Heart right ventricle (tissue), 16 donors: Measurements from ENCODE around the gene NSFL1C. TPM values are rescaled to one million over a fixed set of nuclear protein-coding genes. Genes with fewer than 3 reads are reported as not detected.

Experiments
- ATAC-seq, 8 donors: fragments of 200-7000 bp; cut with Tn5 transposase; one replicate each; pipeline ENCODE4 v1.9.1; 2020; ENCODE audit warnings: mild to moderate bottlenecking in 8 of 8, moderate library complexity in 8 of 8, moderate number of reproducible peaks in 1 of 8
- DNase-seq, 2 donors: peaks; one replicate each; pipeline ENCODE4 v3.0.0-alpha.2; 2020
- H3K27ac ChIP-seq, 10 donors: fragments of 200-600 bp; sonication (generic) in 2 of 10; one replicate each; pipeline versions ENCODE4 v1.5.0 to v1.8.0; 2020 to 2022; ENCODE audit warnings: mild to moderate bottlenecking in 3 of 10
- H3K27me3 ChIP-seq, 7 donors: fragments of 200-600 bp; one replicate each; pipeline ENCODE4 v1.8.0; 2021 to 2022; ENCODE audit warnings: mild to moderate bottlenecking in 2 of 7
- H3K36me3 ChIP-seq, 9 donors: fragments of 200-600 bp; sonication (generic) in 1 of 9; one replicate each; pipeline versions ENCODE4 v1.5.0 to v1.8.0; 2020 to 2022; ENCODE audit warnings: mild to moderate bottlenecking in 2 of 9
- H3K4me1 ChIP-seq, 9 donors: fragments of 200-600 bp; sonication (generic) in 1 of 9; one replicate each; pipeline versions ENCODE4 v1.5.0 to v1.8.0; 2020 to 2022; ENCODE audit warnings: mild to moderate bottlenecking in 4 of 9
- H3K4me3 ChIP-seq, 10 donors: fragments of 200-600 bp; sonication (generic) in 2 of 10; one replicate each; pipeline versions ENCODE4 v1.5.0 to v1.8.0; 2020 to 2022; ENCODE audit warnings: mild to moderate bottlenecking in 7 of 10, moderate library complexity in 2 of 10
- H3K9me3 ChIP-seq, 11 donors: fragments of 200-600 bp in 10 of 11; sonication (generic) in 2 of 11; one replicate each; pipeline versions ENCODE4 v1.5.0 to v1.8.0; 2013 to 2022; ENCODE audit warnings: mild to moderate bottlenecking in 2 of 11, control low read depth in 1 of 11, moderate library complexity in 1 of 11
- CTCF ChIP-seq, 9 donors: fragments of 200-600 bp; sonication (generic) in 2 of 9; IDR thresholded peaks; one replicate each; pipeline versions ENCODE4 v1.5.0 to v1.8.0; 2021 to 2022; ENCODE audit warnings: antibody characterized with exemption in 9 of 9, mild to moderate bottlenecking in 5 of 9, moderate library complexity in 1 of 9
- WGBS, 2 donors: extraction: QIAGEN DNeasy Blood & Tissue Kit; methylation state at CpG; one replicate each; pipeline ENCODE4 v1.1.7; 2013; ENCODE audit warnings: inconsistent platforms in 1 of 2; 5-methylcytosine and 5-hydroxymethylcytosine counted together
- intact Hi-C, 10 donors: fragments of 100-400 bp; cut with DNase I; formaldehyde crosslinking; loops; one replicate each; pipeline versions ENCODE4 v1.11.1 to v1.14.2; 2022
- polyA plus RNA-seq, 2 donors: library from polyadenylated mRNA; stranded (reverse); fragments of 200-250 nt; gene quantifications; one replicate each; pipeline ENCODE4 v1.2.3, GENCODE V29; 2013
- total RNA-seq, 10 donors: library from RNA; stranded (reverse); fragmentation: NEBNext Ultra II Directional in 3 of 10; extraction: Animal tissue kit (Norgen Biotek cat#: 25700) in 3 of 10; gene quantifications; one replicate each; pipeline versions ENCODE4 v1.2.1 to v1.2.4, GENCODE V29; 2021 to 2023
- donor health status: Arrhythmogenic right ventricular cardiomyopathy.
- donor health status: ischemic (EF 13 %, LVEDD 7.1; RV severe dilation, severe dysfunction).
- donor health status: healthy with polysubstance abuse.
- donor health status: DM: no; HTN: yes; CAD: no.
- donor health status: DM: no; HTN: no; CAD: no.
- donor health status: ischemic (EF 25% LVEDD 6.9; RV normal size, moderate dysfunction).
- donor health status: ischemic (EF 25% LVEDD 5.7; RV mildly dilated, moderate dysfunction).
- donor health status: healthy.
- donor health status: DM: yes; HTN: yes; CAD: no.
- donor health status: Ischemic cardiomyopathy.
- donor health status: ischemic (EF 35%, LVEDD 5.7; RV mildly dilated, moderate dysfunction).
- donor health status: nonischemic (EF 11% LVEDD 7.7; RV severe dilation, severe dysfunction).
- donor health status: DM: yes; HTN: yes; CAD: no.
- donor health status: PGD.
- donor health status: ischemic (EF 29% LVEDD 5.4; RV normal size, mild dysfunction).
- donor health status: nonischemic (EF 23%, LVEDD 6.1; RV moderate dilation, normal function).

Gene NSFL1C
- total and polyA plus RNA-seq, 12 donors: 39.4 to 75.6 (median 62.7) TPM

GRCh38 chr20:1490643-1491195 is 24.1 kb upstream of the NSFL1C start:
- DNase-seq (no peak), ATAC-seq (peak in 4 of 8 donors; percentile 13 to 30 (median 20))
- H3K9me3 ChIP-seq: peaks cover 0 to 3% (median 0%) of the 10 kb centered on the region in 11 donors
- peaks cover 0 to 2% (median 0%) of the 10 kb centered on the region in 7 donors for H3K27me3 ChIP-seq
- peaks cover 0 to 63% (median 6%) of the 10 kb centered on the region in 9 donors for H3K4me1 ChIP-seq
- peak overlapping the region in 8 of 10 donors; percentile 22 to 92 (median 62) for H3K27ac ChIP-seq
- H3K4me3 ChIP-seq: peak overlapping the region in 8 of 10 donors; percentile 8 to 55 (median 20)
- intact Hi-C loops: no loop called here
- WGBS, 2 donors: 74 to 78% methylated on average over 9 of the region's 9 CpGs
- TF ChIP-seq CTCF (IDR thresholded peaks at IDR 0.05): no peak
- H3K36me3 ChIP-seq: no peaks in the 10 kb centered on the region

- WGBS, 2 donors: 74 to 83% methylated on average over 6 of the region's 6 CpGs
- intact Hi-C loops: no loop called here
- ATAC-seq: peak in 5 of 8 donors; percentile 22 to 76 (median 58)
- Histone ChIP-seq H3K36me3 (no peaks in the 10 kb centered on the region), H3K4me3 (peak overlapping the region in 6 of 10 donors; percentile 8 to 55 (median 22)), H3K27ac (peak overlapping the region in 5 of 10 donors; percentile 39 to 92 (median 65)), H3K4me1 (peaks cover 0 to 66% (median 6%) of the 10 kb centered on the region in 9 donors), H3K9me3 (peaks cover 0 to 3% (median 0%) of the 10 kb centered on the region in 11 donors), H3K27me3 (peaks cover 0 to 2% (median 0%) of the 10 kb centered on the region in 7 donors)
- no peak for TF ChIP-seq CTCF (IDR thresholded peaks at IDR 0.05)
- no peak for DNase-seq
These were observed 23.3 kb upstream of the NSFL1C start for GRCh38 chr20:1489764-1490436.

- intact Hi-C loops: no loop called here
- ATAC-seq: peak in 2 of 8 donors; percentile 34 to 41
- 73 to 79% methylated on average over 2 of the region's 2 CpGs for WGBS, 2 donors
These were observed 22.7 kb upstream of the NSFL1C start for GRCh38 chr20:1489325-1489724.

More at GRCh38 chr20:1489325-1489724, 22.7 kb upstream of the NSFL1C start:
- peaks cover 0 to 66% (median 6%) of the 10 kb centered on the region in 9 donors for H3K4me1 ChIP-seq
- peaks cover 0 to 3% (median 0%) of the 10 kb centered on the region in 11 donors for H3K9me3 ChIP-seq
- peak overlapping the region in 3 of 10 donors; percentile 11 to 55 (median 17) for H3K4me3 ChIP-seq
- DNase-seq: no peak
- no peak for TF ChIP-seq CTCF (IDR thresholded peaks at IDR 0.05)
- no peaks in the 10 kb centered on the region for H3K36me3 ChIP-seq
- peaks cover 0 to 2% (median 0%) of the 10 kb centered on the region in 7 donors for H3K27me3 ChIP-seq
- peak overlapping the region in 3 of 10 donors; percentile 30 to 92 (median 59) for H3K27ac ChIP-seq
